Measurements from ENCODE around the gene CYP17A1. TPM values are rescaled to one million over a fixed set of nuclear protein-coding genes. Genes with fewer than 3 reads are reported as not detected.

CYP17A1 gene, protein sequence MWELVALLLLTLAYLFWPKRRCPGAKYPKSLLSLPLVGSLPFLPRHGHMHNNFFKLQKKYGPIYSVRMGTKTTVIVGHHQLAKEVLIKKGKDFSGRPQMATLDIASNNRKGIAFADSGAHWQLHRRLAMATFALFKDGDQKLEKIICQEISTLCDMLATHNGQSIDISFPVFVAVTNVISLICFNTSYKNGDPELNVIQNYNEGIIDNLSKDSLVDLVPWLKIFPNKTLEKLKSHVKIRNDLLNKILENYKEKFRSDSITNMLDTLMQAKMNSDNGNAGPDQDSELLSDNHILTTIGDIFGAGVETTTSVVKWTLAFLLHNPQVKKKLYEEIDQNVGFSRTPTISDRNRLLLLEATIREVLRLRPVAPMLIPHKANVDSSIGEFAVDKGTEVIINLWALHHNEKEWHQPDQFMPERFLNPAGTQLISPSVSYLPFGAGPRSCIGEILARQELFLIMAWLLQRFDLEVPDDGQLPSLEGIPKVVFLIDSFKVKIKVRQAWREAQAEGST
- not detected for polyA plus RNA-seq (2013)

GRCh38 chr10:102837230-102837721 is at the start of gene CYP17A1:
Gene CYP17A1 (minus strand): TSS chr10:102837413. CDS start chr10:102837361, 52 bp downstream.
- peaks cover 0 to 2% (median 0%) of the 10 kb centered on the region in 5 experiments for H3K27me3 ChIP-seq (replicated peaks in 2 of 5; ENCODE audit: control insufficient read depth in 4 of 5, insufficient read depth in 5 of 5, low read length in 4 of 5)
- 96% methylated on average over 5 of the region's 5 CpGs for WGBS (ENCODE audit: insufficient coverage)
- H3K4me1 ChIP-seq (ENCODE audit: control extremely low read depth in 1 of 4, control insufficient read depth in 4 of 4, insufficient read depth in 4 of 4, low read length in 3 of 4) = peaks cover 0 to 9% (median 6%) of the 10 kb centered on the region in 4 experiments
- H3K9me3 ChIP-seq (ENCODE audit: control extremely low read depth in 1 of 5, control insufficient read depth in 4 of 5, insufficient read depth in 2 of 5, low read depth in 1 of 5, low read length in 4 of 5) = peaks cover 1 to 14% (median 9%) of the 10 kb centered on the region in 5 experiments
- no peaks in the 10 kb centered on the region for H3K36me3 ChIP-seq (ENCODE audit: control insufficient read depth in 4 of 4, insufficient read depth in 4 of 4, low read length in 3 of 4)
- no peak within 1 kb of the TSS for H3K4me3 ChIP-seq (ENCODE audit: control insufficient read depth in 1 of 7, extremely low read depth in 1 of 7, insufficient read depth in 4 of 7, low read depth in 2 of 7, low read length in 6 of 7)
- H3K27ac ChIP-seq (ENCODE audit: insufficient read depth in 1 of 2, low read depth in 1 of 2, low read length in 2 of 2, poor library complexity in 1 of 2, severe bottlenecking in 2 of 2) = no peak within 1 kb of the TSS
- POLR2A ChIA-PET = interaction anchor here (0.9 kb wide), 1 partner anchor 105 kb away, joined by 3 read pairs; no protein-coding TSS in a partner anchor
- CTCF ChIA-PET = interaction anchor here (0.9 to 4.4 kb wide), 8 partner anchors 10 to 497 kb away, joined by 3 to 42 read pairs (median 4); no protein-coding TSS in a partner anchor
- DNase-seq = no peak

GRCh38 chr10:102880256-102880655 is 43.0 kb upstream of the CYP17A1 start:
- ChIA-PET POLR2A (no interaction called here), CTCF (no interaction called here)
- no peaks in the 10 kb centered on the region for H3K9me3 ChIP-seq (ENCODE audit: control extremely low read depth in 1 of 5, control insufficient read depth in 4 of 5, insufficient read depth in 2 of 5, low read depth in 1 of 5, low read length in 4 of 5)
- WGBS (ENCODE audit: insufficient coverage) = no CpG with 5 or more reads among the region's 2 CpGs
- H3K4me3 ChIP-seq (ENCODE audit: control insufficient read depth in 1 of 7, extremely low read depth in 1 of 7, insufficient read depth in 4 of 7, low read depth in 2 of 7, low read length in 6 of 7) = no peak overlapping the region
- H3K4me1 ChIP-seq (ENCODE audit: control extremely low read depth in 1 of 4, control insufficient read depth in 4 of 4, insufficient read depth in 4 of 4, low read length in 3 of 4) = no peaks in the 10 kb centered on the region
- no peak for DNase-seq
- H3K36me3 ChIP-seq (ENCODE audit: control insufficient read depth in 4 of 4, insufficient read depth in 4 of 4, low read length in 3 of 4) = peaks cover 0 to 2% (median 0%) of the 10 kb centered on the region in 4 experiments
- H3K27ac ChIP-seq (ENCODE audit: insufficient read depth in 1 of 2, low read depth in 1 of 2, low read length in 2 of 2, poor library complexity in 1 of 2, severe bottlenecking in 2 of 2) = no peak overlapping the region
- H3K27me3 ChIP-seq (replicated peaks in 2 of 5; ENCODE audit: control insufficient read depth in 4 of 5, insufficient read depth in 5 of 5, low read length in 4 of 5) = no peaks in the 10 kb centered on the region

- POLR2A ChIA-PET = no interaction called here
- Histone ChIP-seq H3K27ac (ENCODE audit: insufficient read depth in 1 of 2, low read depth in 1 of 2, low read length in 2 of 2, poor library complexity in 1 of 2, severe bottlenecking in 2 of 2) (no peak overlapping the region), H3K36me3 (ENCODE audit: control insufficient read depth in 4 of 4, insufficient read depth in 4 of 4, low read length in 3 of 4) (peaks cover 0 to 2% (median 0%) of the 10 kb centered on the region in 4 experiments), H3K4me1 (ENCODE audit: control extremely low read depth in 1 of 4, control insufficient read depth in 4 of 4, insufficient read depth in 4 of 4, low read length in 3 of 4) (no peaks in the 10 kb centered on the region), H3K27me3 (replicated peaks in 2 of 5; ENCODE audit: control insufficient read depth in 4 of 5, insufficient read depth in 5 of 5, low read length in 4 of 5) (no peaks in the 10 kb centered on the region), H3K9me3 (ENCODE audit: control extremely low read depth in 1 of 5, control insufficient read depth in 4 of 5, insufficient read depth in 2 of 5, low read depth in 1 of 5, low read length in 4 of 5) (no peaks in the 10 kb centered on the region), H3K4me3 (ENCODE audit: control insufficient read depth in 1 of 7, extremely low read depth in 1 of 7, insufficient read depth in 4 of 7, low read depth in 2 of 7, low read length in 6 of 7) (no peak overlapping the region)
- no peak for DNase-seq
- 93% methylated on average over 4 of the region's 4 CpGs for WGBS (ENCODE audit: insufficient coverage)
- CTCF ChIA-PET = interaction anchor here (1.1 to 1.2 kb wide), 2 partner anchors 23 to 49 kb away, joined by 3 read pairs; no protein-coding TSS in a partner anchor
These were observed 41.4 kb upstream of the CYP17A1 start for GRCh38 chr10:102878629-102879028.

- DNase-seq = no peak
- ChIA-PET POLR2A (no interaction called here), CTCF (interaction anchor here (0.9 to 1.9 kb wide), 3 partner anchors 11 to 27 kb away, joined by 3 to 6 read pairs (median 4); no protein-coding TSS in a partner anchor)
- WGBS (ENCODE audit: insufficient coverage) = 100% methylated on average over 2 of the region's 2 CpGs
- Histone ChIP-seq H3K4me3 (ENCODE audit: control insufficient read depth in 1 of 7, extremely low read depth in 1 of 7, insufficient read depth in 4 of 7, low read depth in 2 of 7, low read length in 6 of 7) (no peak overlapping the region), H3K4me1 (ENCODE audit: control extremely low read depth in 1 of 4, control insufficient read depth in 4 of 4, insufficient read depth in 4 of 4, low read length in 3 of 4) (no peaks in the 10 kb centered on the region), H3K9me3 (ENCODE audit: control extremely low read depth in 1 of 5, control insufficient read depth in 4 of 5, insufficient read depth in 2 of 5, low read depth in 1 of 5, low read length in 4 of 5) (no peaks in the 10 kb centered on the region), H3K36me3 (ENCODE audit: control insufficient read depth in 4 of 4, insufficient read depth in 4 of 4, low read length in 3 of 4) (peaks cover 0 to 2% (median 0%) of the 10 kb centered on the region in 4 experiments), H3K27ac (ENCODE audit: insufficient read depth in 1 of 2, low read depth in 1 of 2, low read length in 2 of 2, poor library complexity in 1 of 2, severe bottlenecking in 2 of 2) (no peak overlapping the region), H3K27me3 (replicated peaks in 2 of 5; ENCODE audit: control insufficient read depth in 4 of 5, insufficient read depth in 5 of 5, low read length in 4 of 5) (no peaks in the 10 kb centered on the region)
These were observed 39.5 kb upstream of the CYP17A1 start for GRCh38 chr10:102876747-102877153.

DNA sequence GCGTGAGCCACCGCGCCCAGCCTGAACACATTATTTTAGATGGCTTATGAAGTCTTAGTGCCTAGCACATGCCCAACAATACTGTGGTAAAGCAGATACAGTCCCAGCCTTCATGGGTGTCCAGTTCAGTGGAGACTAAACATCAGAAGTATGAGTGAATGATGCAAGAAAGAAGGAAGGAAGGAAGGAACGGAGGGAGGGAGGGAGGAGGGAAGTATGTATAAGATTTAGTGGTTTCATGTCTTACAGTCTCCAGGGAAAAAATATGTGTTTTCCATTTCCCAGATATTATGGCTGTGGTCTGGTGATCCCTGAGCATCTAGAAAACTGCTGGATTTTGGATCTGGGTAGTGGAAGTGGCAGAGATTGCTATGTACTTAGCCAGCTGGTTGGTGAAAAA is 35.0 kb upstream of the CYP17A1 start:
- POLR2A ChIA-PET = no interaction called here
- Histone ChIP-seq H3K4me1 (ENCODE audit: control extremely low read depth in 1 of 4, control insufficient read depth in 4 of 4, insufficient read depth in 4 of 4, low read length in 3 of 4) (peaks cover 2 to 12% (median 7%) of the 10 kb centered on the region in 4 experiments), H3K27me3 (replicated peaks in 2 of 5; ENCODE audit: control insufficient read depth in 4 of 5, insufficient read depth in 5 of 5, low read length in 4 of 5) (peaks cover 0 to 16% (median 0%) of the 10 kb centered on the region in 5 experiments), H3K9me3 (ENCODE audit: control extremely low read depth in 1 of 5, control insufficient read depth in 4 of 5, insufficient read depth in 2 of 5, low read depth in 1 of 5, low read length in 4 of 5) (no peaks in the 10 kb centered on the region), H3K4me3 (ENCODE audit: control insufficient read depth in 1 of 7, extremely low read depth in 1 of 7, insufficient read depth in 4 of 7, low read depth in 2 of 7, low read length in 6 of 7) (no peak overlapping the region), H3K36me3 (ENCODE audit: control insufficient read depth in 4 of 4, insufficient read depth in 4 of 4, low read length in 3 of 4) (peaks cover 0 to 2% (median 0%) of the 10 kb centered on the region in 4 experiments), H3K27ac (ENCODE audit: insufficient read depth in 1 of 2, low read depth in 1 of 2, low read length in 2 of 2, poor library complexity in 1 of 2, severe bottlenecking in 2 of 2) (no peak overlapping the region)
- CTCF ChIA-PET = no interaction called here
- 88% methylated on average over 4 of the region's 4 CpGs for WGBS (ENCODE audit: insufficient coverage)
- no peak for DNase-seq

GRCh38 chr10:102870221-102870620 is 33.0 kb upstream of the CYP17A1 start:
- H3K4me3 ChIP-seq (ENCODE audit: control insufficient read depth in 1 of 7, extremely low read depth in 1 of 7, insufficient read depth in 4 of 7, low read depth in 2 of 7, low read length in 6 of 7) = no peak overlapping the region
- POLR2A ChIA-PET = no interaction called here
- no peak overlapping the region for H3K27ac ChIP-seq (ENCODE audit: insufficient read depth in 1 of 2, low read depth in 1 of 2, low read length in 2 of 2, poor library complexity in 1 of 2, severe bottlenecking in 2 of 2)
- H3K27me3 ChIP-seq (replicated peaks in 2 of 5; ENCODE audit: control insufficient read depth in 4 of 5, insufficient read depth in 5 of 5, low read length in 4 of 5) = peaks cover 0 to 16% (median 0%) of the 10 kb centered on the region in 5 experiments
- peaks cover 2 to 12% (median 7%) of the 10 kb centered on the region in 4 experiments for H3K4me1 ChIP-seq (ENCODE audit: control extremely low read depth in 1 of 4, control insufficient read depth in 4 of 4, insufficient read depth in 4 of 4, low read length in 3 of 4)
- H3K9me3 ChIP-seq (ENCODE audit: control extremely low read depth in 1 of 5, control insufficient read depth in 4 of 5, insufficient read depth in 2 of 5, low read depth in 1 of 5, low read length in 4 of 5) = no peaks in the 10 kb centered on the region
- no peaks in the 10 kb centered on the region for H3K36me3 ChIP-seq (ENCODE audit: control insufficient read depth in 4 of 4, insufficient read depth in 4 of 4, low read length in 3 of 4)
- no peak for DNase-seq
- 99% methylated on average over 9 of the region's 10 CpGs for WGBS (ENCODE audit: insufficient coverage)
- CTCF ChIA-PET = no interaction called here
